Measurements from ENCODE around the gene CCDC122.

Gene CCDC122

DNA sequence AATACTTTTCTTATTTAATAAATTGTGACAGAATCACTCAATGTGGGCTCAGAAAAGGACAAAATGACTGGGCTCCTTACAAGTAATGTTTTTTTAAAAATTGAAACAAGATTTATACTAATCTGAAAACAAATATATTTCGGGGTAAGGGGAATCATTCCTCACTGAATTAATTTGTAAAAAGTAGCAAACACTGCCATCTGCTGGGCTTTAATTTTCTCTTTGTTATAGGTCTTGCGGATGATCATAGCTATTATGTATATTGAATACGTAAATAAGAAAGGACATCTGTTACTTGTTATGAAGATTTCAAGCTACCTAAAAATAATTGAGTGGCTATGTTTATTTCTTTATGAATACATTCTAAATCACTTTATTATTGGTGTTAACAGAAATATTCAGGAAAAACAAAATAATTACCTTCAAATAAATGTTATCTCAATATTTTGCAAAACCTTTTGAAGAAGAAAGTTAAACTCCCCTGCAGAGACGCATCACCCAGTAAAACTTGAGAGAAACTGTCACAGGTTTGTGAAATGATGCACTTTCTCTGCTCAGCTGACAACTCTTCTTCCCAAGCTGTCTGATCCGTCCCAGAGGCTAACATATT lies 75.0 kb downstream of the CCDC122 start:
- no peak for TF ChIP-seq YY1 (IDR thresholded peaks at IDR 0.05; ENCODE audit: insufficient read depth, insufficient read length)
- no peak for TF ChIP-seq ZNF274 (IDR thresholded peaks at IDR 0.05; ENCODE audit: low read depth, low read length)
- no peak for TF ChIP-seq SUZ12 (IDR thresholded peaks at IDR 0.05; ENCODE audit: extremely low read depth, insufficient read depth, insufficient read length)
- no peaks in the 10 kb centered on the region for H3K36me3 ChIP-seq (ENCODE audit: insufficient read depth, insufficient read length, low read length)
- H3K9ac ChIP-seq (ENCODE audit: insufficient read length, low read depth), result no peak overlapping the region
- DNase-seq (ENCODE audit: low read depth, low spot score), result no peak
- no peaks in the 10 kb centered on the region for H3K9me3 ChIP-seq (ENCODE audit: insufficient read depth, low read length)
- no peaks in the 10 kb centered on the region for H3K27me3 ChIP-seq (ENCODE audit: insufficient read depth, insufficient read length)
- no peaks in the 10 kb centered on the region for H3K4me1 ChIP-seq (ENCODE audit: insufficient read depth, insufficient read length)
- no peak overlapping the region for H3K4me3 ChIP-seq (ENCODE audit: insufficient read length, low read depth)

DNA sequence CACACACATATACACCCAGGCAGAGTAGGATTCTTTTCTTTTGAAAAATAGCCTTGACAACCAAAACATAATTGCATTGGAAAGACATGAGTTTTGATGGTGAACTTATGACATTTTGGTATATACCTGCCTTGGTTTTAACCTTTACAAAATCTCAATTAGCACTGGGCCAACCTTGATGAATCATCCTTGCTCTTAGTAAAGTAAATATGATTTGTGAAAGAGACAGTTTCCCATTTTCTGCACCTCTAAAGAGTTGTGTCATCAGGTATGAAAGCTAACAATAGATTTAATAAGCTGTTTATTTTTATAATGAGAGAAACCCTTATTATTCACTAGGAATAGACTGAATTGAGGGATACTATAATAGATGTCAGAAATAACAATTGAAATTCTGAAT lies 77.0 kb downstream of the CCDC122 start:
- H3K9ac ChIP-seq (ENCODE audit: insufficient read length, low read depth), result no peak overlapping the region
- H3K36me3 ChIP-seq (ENCODE audit: insufficient read depth, insufficient read length, low read length), result no peaks in the 10 kb centered on the region
- no peak for DNase-seq (ENCODE audit: low read depth, low spot score)
- no peaks in the 10 kb centered on the region for H3K4me1 ChIP-seq (ENCODE audit: insufficient read depth, insufficient read length)
- no peak for TF ChIP-seq SUZ12 (IDR thresholded peaks at IDR 0.05; ENCODE audit: extremely low read depth, insufficient read depth, insufficient read length)
- no peak for TF ChIP-seq YY1 (IDR thresholded peaks at IDR 0.05; ENCODE audit: insufficient read depth, insufficient read length)
- TF ChIP-seq ZNF274 (IDR thresholded peaks at IDR 0.05; ENCODE audit: low read depth, low read length), result no peak
- no peaks in the 10 kb centered on the region for H3K9me3 ChIP-seq (ENCODE audit: insufficient read depth, low read length)
- H3K27me3 ChIP-seq (ENCODE audit: insufficient read depth, insufficient read length), result no peaks in the 10 kb centered on the region
- H3K4me3 ChIP-seq (ENCODE audit: insufficient read length, low read depth), result no peak overlapping the region

DNA sequence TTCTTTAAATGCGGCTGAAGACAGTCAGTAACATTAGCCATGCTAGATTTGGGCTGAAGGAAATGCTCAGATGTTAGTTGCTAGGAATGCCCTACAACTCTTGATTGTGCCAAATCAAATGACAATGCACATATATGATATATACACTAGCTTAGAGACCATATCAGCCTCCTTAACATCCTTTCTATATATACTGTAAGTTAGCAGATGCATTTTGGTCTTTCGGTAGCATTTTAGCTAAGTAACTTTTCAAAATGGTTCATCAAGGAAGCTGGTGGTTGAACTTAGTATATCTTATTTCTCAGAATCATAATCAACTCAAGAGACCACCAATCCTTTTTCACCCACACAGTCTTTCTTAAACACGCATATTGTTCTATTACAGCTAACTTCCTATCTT lies 78.7 kb downstream of the CCDC122 start:
- H3K36me3 ChIP-seq (ENCODE audit: insufficient read depth, insufficient read length, low read length), result no peaks in the 10 kb centered on the region
- H3K27me3 ChIP-seq (ENCODE audit: insufficient read depth, insufficient read length), result no peaks in the 10 kb centered on the region
- no peak overlapping the region for H3K9ac ChIP-seq (ENCODE audit: insufficient read length, low read depth)
- no peak overlapping the region for H3K4me3 ChIP-seq (ENCODE audit: insufficient read length, low read depth)
- no peak for TF ChIP-seq YY1 (IDR thresholded peaks at IDR 0.05; ENCODE audit: insufficient read depth, insufficient read length)
- TF ChIP-seq SUZ12 (IDR thresholded peaks at IDR 0.05; ENCODE audit: extremely low read depth, insufficient read depth, insufficient read length), result no peak
- TF ChIP-seq ZNF274 (IDR thresholded peaks at IDR 0.05; ENCODE audit: low read depth, low read length), result no peak
- H3K9me3 ChIP-seq (ENCODE audit: insufficient read depth, low read length), result no peaks in the 10 kb centered on the region
- no peak for DNase-seq (ENCODE audit: low read depth, low spot score)
- no peaks in the 10 kb centered on the region for H3K4me1 ChIP-seq (ENCODE audit: insufficient read depth, insufficient read length)

DNA sequence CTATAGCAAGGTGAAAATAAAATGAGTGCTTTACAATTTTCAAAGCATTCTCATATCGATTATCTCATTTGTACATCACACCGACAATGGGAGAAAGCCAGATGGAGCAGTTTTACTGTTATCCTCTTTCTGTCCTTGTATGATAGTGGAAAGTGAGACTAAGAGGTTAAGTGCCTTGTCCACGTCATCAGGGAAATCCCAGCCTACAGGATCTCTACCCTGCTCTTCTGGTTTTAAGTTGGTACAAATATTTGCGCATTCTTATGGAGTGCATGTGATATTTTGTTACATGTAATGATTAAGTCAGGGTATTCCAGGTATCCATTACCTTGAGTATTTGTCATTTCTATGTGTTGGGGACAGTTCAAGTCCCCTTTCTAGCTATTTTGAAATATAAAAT lies 80.3 kb downstream of the CCDC122 start:
- no peak overlapping the region for H3K9ac ChIP-seq (ENCODE audit: insufficient read length, low read depth)
- H3K9me3 ChIP-seq (ENCODE audit: insufficient read depth, low read length), result no peaks in the 10 kb centered on the region; the same call in 1 of the 2 replicates
- H3K4me1 ChIP-seq (ENCODE audit: insufficient read depth, insufficient read length), result no peaks in the 10 kb centered on the region
- H3K27me3 ChIP-seq (ENCODE audit: insufficient read depth, insufficient read length), result no peaks in the 10 kb centered on the region
- TF ChIP-seq ZNF274 (IDR thresholded peaks at IDR 0.05; ENCODE audit: low read depth, low read length) (no peak), SUZ12 (IDR thresholded peaks at IDR 0.05; ENCODE audit: extremely low read depth, insufficient read depth, insufficient read length) (no peak), YY1 (IDR thresholded peaks at IDR 0.05; ENCODE audit: insufficient read depth, insufficient read length) (no peak)
- no peak for DNase-seq (ENCODE audit: low read depth, low spot score)
- H3K4me3 ChIP-seq (ENCODE audit: insufficient read length, low read depth), result no peak overlapping the region
- H3K36me3 ChIP-seq (ENCODE audit: insufficient read depth, insufficient read length, low read length), result no peaks in the 10 kb centered on the region

DNA sequence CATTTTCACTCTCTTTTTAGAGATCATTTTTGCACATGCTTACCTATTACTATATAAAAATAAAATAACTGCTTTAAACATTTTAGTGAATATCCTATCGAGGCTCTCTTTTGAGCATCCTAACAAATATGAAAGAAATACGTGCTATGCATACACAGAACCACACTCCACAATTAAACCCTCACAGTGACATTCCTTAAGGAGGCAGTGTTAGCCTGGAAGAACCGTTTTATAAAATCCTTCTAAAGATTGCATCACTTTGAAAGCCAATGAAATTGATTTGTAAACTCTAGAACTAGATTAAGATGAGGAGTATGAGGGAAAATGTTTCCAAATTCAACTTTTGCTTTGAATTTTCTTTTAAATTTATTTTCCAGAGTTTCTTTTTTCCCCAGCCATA lies 81.7 kb downstream of the CCDC122 start:
- no peaks in the 10 kb centered on the region for H3K36me3 ChIP-seq (ENCODE audit: insufficient read depth, insufficient read length, low read length)
- H3K27me3 ChIP-seq (ENCODE audit: insufficient read depth, insufficient read length), result no peaks in the 10 kb centered on the region
- H3K9me3 ChIP-seq (ENCODE audit: insufficient read depth, low read length), result no peaks in the 10 kb centered on the region; the same call in 1 of the 2 replicates
- no peak overlapping the region for H3K4me3 ChIP-seq (ENCODE audit: insufficient read length, low read depth)
- TF ChIP-seq ZNF274 (IDR thresholded peaks at IDR 0.05; ENCODE audit: low read depth, low read length), result no peak
- TF ChIP-seq SUZ12 (IDR thresholded peaks at IDR 0.05; ENCODE audit: extremely low read depth, insufficient read depth, insufficient read length), result no peak
- TF ChIP-seq YY1 (IDR thresholded peaks at IDR 0.05; ENCODE audit: insufficient read depth, insufficient read length), result no peak
- DNase-seq (ENCODE audit: low read depth, low spot score), result no peak
- H3K9ac ChIP-seq (ENCODE audit: insufficient read length, low read depth), result no peak overlapping the region
- H3K4me1 ChIP-seq (ENCODE audit: insufficient read depth, insufficient read length), result no peaks in the 10 kb centered on the region

DNA sequence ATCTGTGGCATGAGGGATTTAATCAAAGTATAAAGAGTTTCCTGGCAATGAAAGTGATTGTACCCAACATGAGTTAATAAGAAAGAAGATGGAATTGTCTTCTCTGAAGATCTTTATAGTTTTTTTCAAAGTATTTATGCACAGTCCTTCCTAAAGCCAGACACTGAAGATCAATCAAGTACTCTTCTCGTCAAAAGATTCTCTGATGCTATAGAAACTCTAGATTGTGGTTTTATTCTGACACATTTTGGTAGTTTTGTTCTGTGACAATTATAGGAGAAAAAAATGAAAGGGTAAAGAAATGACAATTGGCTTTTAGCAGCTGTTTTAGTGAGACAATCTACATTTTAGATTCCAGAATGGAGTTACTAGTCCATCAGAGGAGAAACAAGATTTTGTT lies 82.4 kb downstream of the CCDC122 start:
- no peaks in the 10 kb centered on the region for H3K27me3 ChIP-seq (ENCODE audit: insufficient read depth, insufficient read length)
- no peak overlapping the region for H3K4me3 ChIP-seq (ENCODE audit: insufficient read length, low read depth)
- H3K4me1 ChIP-seq (ENCODE audit: insufficient read depth, insufficient read length), result no peaks in the 10 kb centered on the region
- no peak for DNase-seq (ENCODE audit: low read depth, low spot score)
- no peak for TF ChIP-seq YY1 (IDR thresholded peaks at IDR 0.05; ENCODE audit: insufficient read depth, insufficient read length)
- no peak for TF ChIP-seq ZNF274 (IDR thresholded peaks at IDR 0.05; ENCODE audit: low read depth, low read length)
- TF ChIP-seq SUZ12 (IDR thresholded peaks at IDR 0.05; ENCODE audit: extremely low read depth, insufficient read depth, insufficient read length), result no peak
- no peaks in the 10 kb centered on the region; the same call in 1 of the 2 replicates for H3K9me3 ChIP-seq (ENCODE audit: insufficient read depth, low read length)
- H3K36me3 ChIP-seq (ENCODE audit: insufficient read depth, insufficient read length, low read length), result no peaks in the 10 kb centered on the region
- H3K9ac ChIP-seq (ENCODE audit: insufficient read length, low read depth), result no peak overlapping the region

DNA sequence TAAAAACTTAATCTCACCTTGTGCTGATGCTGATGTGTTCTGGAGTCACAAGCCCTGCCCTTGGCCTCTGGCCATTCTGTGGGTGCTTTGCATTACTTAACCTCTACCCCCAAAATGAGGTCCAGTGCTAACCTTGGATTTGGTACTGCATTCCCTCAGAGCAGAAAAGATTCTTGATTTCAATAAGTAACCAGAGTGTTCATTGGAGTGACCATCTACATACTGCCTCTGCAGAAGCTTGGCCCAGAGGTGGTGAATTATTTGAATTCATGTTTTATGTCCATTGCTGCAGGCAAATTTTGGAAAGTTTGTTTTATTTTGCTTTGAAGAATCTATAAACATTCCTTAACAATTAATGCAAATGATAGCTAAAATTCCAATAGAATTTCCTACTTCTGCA lies 85.1 kb downstream of the CCDC122 start:
- no peak overlapping the region for H3K4me3 ChIP-seq (ENCODE audit: insufficient read length, low read depth)
- H3K9me3 ChIP-seq (ENCODE audit: insufficient read depth, low read length), result no peaks in the 10 kb centered on the region; the same call in 1 of the 2 replicates
- H3K9ac ChIP-seq (ENCODE audit: insufficient read length, low read depth), result no peak overlapping the region
- no peaks in the 10 kb centered on the region for H3K27me3 ChIP-seq (ENCODE audit: insufficient read depth, insufficient read length)
- H3K36me3 ChIP-seq (ENCODE audit: insufficient read depth, insufficient read length, low read length), result no peaks in the 10 kb centered on the region
- no peaks in the 10 kb centered on the region for H3K4me1 ChIP-seq (ENCODE audit: insufficient read depth, insufficient read length)
- no peak for DNase-seq (ENCODE audit: low read depth, low spot score)
- no peak for TF ChIP-seq SUZ12 (IDR thresholded peaks at IDR 0.05; ENCODE audit: extremely low read depth, insufficient read depth, insufficient read length)
- no peak for TF ChIP-seq ZNF274 (IDR thresholded peaks at IDR 0.05; ENCODE audit: low read depth, low read length)
- TF ChIP-seq YY1 (IDR thresholded peaks at IDR 0.05; ENCODE audit: insufficient read depth, insufficient read length), result no peak

All from NT2/D1 (cell line).